Suppressor macrophage treated with lipopolysaccharide for 4 hours (primary cell): ENCODE measurements around the gene ARHGAP15.

Experiments
- DNase-seq: peaks from one replicate; pipeline ENCODE4 v3.0.0-alpha.2; 2020

ARHGAP15 gene

GRCh38 chr2:143354050-143354750 lies 225.0 kb downstream of the ARHGAP15 start:
- DNase-seq: no peak

- DNase-seq: no peak
Measured at GRCh38 chr2:143355870-143356269, 226.7 kb downstream of the ARHGAP15 start.

- DNase-seq: no peak
Measured at GRCh38 chr2:143356336-143356735, 227.1 kb downstream of the ARHGAP15 start.

GRCh38 chr2:143356736-143357446 lies 227.7 kb downstream of the ARHGAP15 start:
- no peak for DNase-seq

GRCh38 chr2:143357966-143358365 lies 228.7 kb downstream of the ARHGAP15 start:
- no peak for DNase-seq

GRCh38 chr2:143361346-143361745 lies 232.1 kb downstream of the ARHGAP15 start:
- no peak for DNase-seq

GRCh38 chr2:143371616-143372015 lies 242.4 kb downstream of the ARHGAP15 start:
- DNase-seq: no peak

GRCh38 chr2:143375384-143375880 lies 246.2 kb downstream of the ARHGAP15 start:
- no peak for DNase-seq

GRCh38 chr2:143378996-143379395 lies 249.8 kb downstream of the ARHGAP15 start:
- DNase-seq: no peak

GRCh38 chr2:143379955-143380354 lies 250.7 kb downstream of the ARHGAP15 start:
- no peak for DNase-seq

GRCh38 chr2:143382573-143382972 lies 253.4 kb downstream of the ARHGAP15 start:
- no peak for DNase-seq

GRCh38 chr2:143383016-143383415 lies 253.8 kb downstream of the ARHGAP15 start:
- DNase-seq: no peak

- DNase-seq: no peak
Measured at GRCh38 chr2:143384111-143384510, 254.9 kb downstream of the ARHGAP15 start.

GRCh38 chr2:143390171-143390570 lies 261.0 kb downstream of the ARHGAP15 start:
- DNase-seq: no peak

GRCh38 chr2:143392358-143392757 lies 263.1 kb downstream of the ARHGAP15 start:
- DNase-seq: no peak

GRCh38 chr2:143394062-143394461 lies 264.8 kb downstream of the ARHGAP15 start:
- DNase-seq: no peak

GRCh38 chr2:143397884-143398614 lies 268.8 kb downstream of the ARHGAP15 start:
- DNase-seq: peak; percentile 65

GRCh38 chr2:143398781-143399180 lies 269.6 kb downstream of the ARHGAP15 start:
- DNase-seq: no peak

- DNase-seq: peak; percentile 75
Measured at GRCh38 chr2:143399631-143400069, 270.4 kb downstream of the ARHGAP15 start.

- no peak for DNase-seq
Measured at GRCh38 chr2:143401861-143402260, 272.6 kb downstream of the ARHGAP15 start.

GRCh38 chr2:143402451-143402850 lies 273.2 kb downstream of the ARHGAP15 start:
- DNase-seq: peak; percentile 86

- DNase-seq: peak; percentile 41
Measured at GRCh38 chr2:143410082-143410897, 281.1 kb downstream of the ARHGAP15 start.

GRCh38 chr2:143415571-143415970 lies 286.4 kb downstream of the ARHGAP15 start:
- DNase-seq: no peak
